GM12892 (cell line): ENCODE data around the gene IRX2.

Experiments used
- DNase-seq: peaks from one replicate; pipeline ENCODE4 v3.0.0; 2011; ENCODE audit not compliant: insufficient read length
- FAIRE-seq: peaks from 2 replicates; lab custom pipeline; 2011; peaks lifted over from hg19 to GRCh38; lab: Jason Lieb, UNC
- POLR2A ChIP-seq: IDR thresholded peaks from 2 replicates; pipeline ENCODE4 v1.6.1; 2011; ENCODE audit warnings: low read depth, low read length, control low read depth
- POLR2AphosphoS5 ChIP-seq: IDR thresholded peaks from 2 replicates; pipeline ENCODE4 v1.6.1; 2011; ENCODE audit warnings: low read depth, low read length, control low read depth
- TAF1 ChIP-seq: IDR thresholded peaks from 2 replicates; pipeline ENCODE4 v1.6.1; 2011; ENCODE audit warnings: low read depth, mild to moderate bottlenecking, control low read depth, low read length, borderline replicate concordance

Gene IRX2

GRCh38 chr5:2737273-2738155 lies 14.0 kb downstream of the IRX2 start:
- DNase-seq (no peak), FAIRE-seq (no peak)
- no peak for TF ChIP-seq POLR2AphosphoS5
- no peak for TF ChIP-seq TAF1
- no peak for TF ChIP-seq POLR2A

GRCh38 chr5:2736872-2737271 lies 14.6 kb downstream of the IRX2 start:
- TF ChIP-seq POLR2A (no peak), POLR2AphosphoS5 (no peak), TAF1 (no peak)
- FAIRE-seq = no peak
- DNase-seq = no peak

GRCh38 chr5:2735996-2736395 lies 15.5 kb downstream of the IRX2 start:
- TF ChIP-seq POLR2A (no peak), TAF1 (no peak), POLR2AphosphoS5 (no peak)
- FAIRE-seq = no peak
- no peak for DNase-seq

GRCh38 chr5:2732850-2733249 lies 18.6 kb downstream of the IRX2 start:
- FAIRE-seq = no peak
- no peak for DNase-seq
- no peak for TF ChIP-seq POLR2AphosphoS5
- TF ChIP-seq POLR2A = no peak
- no peak for TF ChIP-seq TAF1

- DNase-seq (no peak), FAIRE-seq (no peak)
- TF ChIP-seq POLR2AphosphoS5 = no peak
- no peak for TF ChIP-seq POLR2A
- no peak for TF ChIP-seq TAF1
Observed at GRCh38 chr5:2732004-2732403, 19.5 kb downstream of the IRX2 start.

- DNase-seq (no peak), FAIRE-seq (no peak)
Observed at GRCh38 chr5:2729189-2729588, 22.3 kb downstream of the IRX2 start.

GRCh38 chr5:2727550-2727949 lies 23.9 kb downstream of the IRX2 start:
- no peak for FAIRE-seq
- no peak for DNase-seq
- TF ChIP-seq POLR2AphosphoS5 = no peak
- no peak for TF ChIP-seq POLR2A
- no peak for TF ChIP-seq TAF1

More at GRCh38 chr5:2729189-2729588, 22.3 kb downstream of the IRX2 start:
- TF ChIP-seq POLR2AphosphoS5 = no peak
- TF ChIP-seq TAF1 = no peak
- TF ChIP-seq POLR2A = no peak

- DNase-seq (no peak), FAIRE-seq (no peak)
- TF ChIP-seq POLR2AphosphoS5 (no peak), TAF1 (no peak), POLR2A (no peak)
Observed at GRCh38 chr5:2725980-2726765, 25.3 kb downstream of the IRX2 start.

- FAIRE-seq (no peak), DNase-seq (no peak)
- no peak for TF ChIP-seq TAF1
- TF ChIP-seq POLR2A = no peak
- TF ChIP-seq POLR2AphosphoS5 = no peak
Observed at GRCh38 chr5:2724831-2725230, 26.6 kb downstream of the IRX2 start.

GRCh38 chr5:2724031-2724581 lies 27.4 kb downstream of the IRX2 start:
- FAIRE-seq = no peak
- DNase-seq = no peak
- TF ChIP-seq TAF1 = no peak
- TF ChIP-seq POLR2A = no peak
- no peak for TF ChIP-seq POLR2AphosphoS5

GRCh38 chr5:2722901-2723300 lies 28.6 kb downstream of the IRX2 start:
- FAIRE-seq (no peak), DNase-seq (no peak)
- TF ChIP-seq TAF1 (no peak), POLR2AphosphoS5 (no peak), POLR2A (no peak)

- no peak for DNase-seq
- FAIRE-seq = no peak
- TF ChIP-seq TAF1 = no peak
- no peak for TF ChIP-seq POLR2AphosphoS5
- no peak for TF ChIP-seq POLR2A
Observed at GRCh38 chr5:2721385-2722138, 29.9 kb downstream of the IRX2 start.
